H1 (cell line): Measurements from ENCODE around the gene AAGAB. TPM values are rescaled to one million over a fixed set of nuclear protein-coding genes. Genes with fewer than 3 reads are reported as not detected.

ENCODE experiments used
- CEBPB ChIP-seq: IDR thresholded peaks from 2 replicates; pipeline ENCODE4 v1.6.1; 2012; ENCODE audit warnings: low read depth, low read length
- CHD1 ChIP-seq: IDR thresholded peaks from 2 replicates; pipeline ENCODE4 v1.6.1; 2012; ENCODE audit warnings: low read depth, low read length, improper control_type of control experiment
- GABPA ChIP-seq: IDR thresholded peaks from 2 replicates; pipeline ENCODE4 v1.6.1; 2011; ENCODE audit warnings: mild to moderate bottlenecking, low read length, moderate library complexity, borderline replicate concordance; ENCODE audit not compliant: insufficient read depth
- JUN ChIP-seq: IDR thresholded peaks from 2 replicates; pipeline ENCODE4 v1.6.1; 2011; ENCODE audit warnings: low read depth, mild to moderate bottlenecking, improper control_type of control experiment, low read length
- MAFK ChIP-seq: IDR thresholded peaks from 2 replicates; pipeline ENCODE4 v1.6.1; 2012; ENCODE audit warnings: low read depth, mild to moderate bottlenecking, improper control_type of control experiment, low read length
- NRF1 ChIP-seq: IDR thresholded peaks from 2 replicates; pipeline ENCODE4 v1.6.1; 2011; ENCODE audit warnings: mild to moderate bottlenecking, low read depth, low read length, improper control_type of control experiment
- PHF8 ChIP-seq: fragments of 200-600 bp; sonication (generic); conservative IDR thresholded peaks from 2 replicates; pipeline ENCODE4 v1.7.1; 2012; ENCODE audit warnings: low read depth, mild to moderate bottlenecking, inconsistent platforms, low read length, moderate library complexity
- SIN3A ChIP-seq, 2 experiments: IDR thresholded peaks in 1 of 2; conservative IDR thresholded peaks in 1 of 2; 2 replicates each; pipeline ENCODE4 v1.6.1; 2011 to 2012; ENCODE audit warnings: low read length in 2 of 2, improper control_type of control experiment in 1 of 2, low read depth in 1 of 2, mild to moderate bottlenecking in 1 of 2
- SIX5 ChIP-seq: IDR thresholded peaks from 2 replicates; pipeline ENCODE4 v1.6.1; 2011; ENCODE audit warnings: mild to moderate bottlenecking, low read depth, low read length
- SP1 ChIP-seq: IDR thresholded peaks from 2 replicates; pipeline ENCODE4 v1.6.1; 2011; ENCODE audit warnings: low read depth, low read length
- polyA plus RNA-seq, 7 experiments: library from polyadenylated mRNA; depleted of rRNA in 3 of 7; stranded (reverse) in 5 of 7; unstranded in 2 of 7; fragments of >200 nt in 5 of 7; fragments of 200-250 nt in 2 of 7; gene quantifications; 1 replicate in 5 of 7; 2 replicates in 1 of 7; 4 replicates in 1 of 7; pipeline versions ENCODE4 v1.2.1 to v1.2.3, GENCODE V29; 2011 to 2013; ENCODE audit warnings: missing spikeins in 2 of 7, mixed read lengths in 2 of 7
- total RNA-seq: library from RNA; stranded (reverse); fragmentation: NEBNext Ultra II Directional; extraction: Animal tissue kit (Norgen Biotek cat#: 25700); gene quantifications from 2 replicates; pipeline ENCODE4 v1.2.1, GENCODE V29; 2021
- TF ChIP-seq, protein P1 (sequence below): fragments of 300-600 bp; sonication (generic); IDR thresholded peaks from 2 replicates; pipeline ENCODE4 v1.7.1; 2012; ENCODE audit warnings: low read length, moderate library complexity, mild to moderate bottlenecking, inconsistent platforms; ENCODE audit not compliant: insufficient replicate concordance

The AAGAB gene
- total and polyA plus RNA-seq, 2 of the 8 experiments (the other 6 are each of a cell fraction or from before 2014, with no cell fraction given): 20.1 to 45.9 TPM

DNA sequence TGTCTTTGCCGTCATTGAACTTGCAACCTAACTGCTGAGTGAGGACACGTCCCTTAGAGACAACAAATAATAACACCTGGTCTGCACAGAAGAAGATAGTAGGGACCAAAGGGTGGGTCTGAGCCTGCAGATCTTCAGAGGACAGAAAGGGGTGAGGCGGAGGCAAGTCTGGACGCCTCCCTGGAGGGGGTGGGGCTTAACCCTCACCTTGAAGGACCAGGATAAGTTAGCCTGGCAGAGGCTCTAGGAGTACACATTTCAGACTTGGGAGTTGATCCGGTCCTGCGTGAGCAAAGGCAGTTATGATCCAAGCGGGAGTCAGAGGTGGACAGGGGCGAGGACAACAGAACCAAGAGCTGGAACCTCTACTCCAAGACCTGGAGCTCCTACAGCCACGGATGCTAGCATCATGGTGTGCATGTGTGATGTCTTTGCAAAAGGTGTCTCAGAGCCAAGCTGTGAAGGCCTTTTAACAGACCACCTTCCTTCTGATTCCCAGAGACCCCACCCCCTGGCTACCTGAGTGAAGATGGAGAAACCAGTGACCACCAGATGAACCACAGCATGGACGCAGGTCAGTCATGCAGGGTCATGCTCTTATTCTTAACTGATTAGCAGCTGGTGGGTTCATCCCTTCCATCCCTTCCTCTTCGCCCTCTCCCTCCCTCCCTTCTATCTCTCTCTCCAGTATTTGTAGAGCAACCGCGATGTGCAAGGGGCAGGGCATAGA lies 88.0 kb downstream of the AAGAB start (continued):
- TF ChIP-seq, protein P1, sequence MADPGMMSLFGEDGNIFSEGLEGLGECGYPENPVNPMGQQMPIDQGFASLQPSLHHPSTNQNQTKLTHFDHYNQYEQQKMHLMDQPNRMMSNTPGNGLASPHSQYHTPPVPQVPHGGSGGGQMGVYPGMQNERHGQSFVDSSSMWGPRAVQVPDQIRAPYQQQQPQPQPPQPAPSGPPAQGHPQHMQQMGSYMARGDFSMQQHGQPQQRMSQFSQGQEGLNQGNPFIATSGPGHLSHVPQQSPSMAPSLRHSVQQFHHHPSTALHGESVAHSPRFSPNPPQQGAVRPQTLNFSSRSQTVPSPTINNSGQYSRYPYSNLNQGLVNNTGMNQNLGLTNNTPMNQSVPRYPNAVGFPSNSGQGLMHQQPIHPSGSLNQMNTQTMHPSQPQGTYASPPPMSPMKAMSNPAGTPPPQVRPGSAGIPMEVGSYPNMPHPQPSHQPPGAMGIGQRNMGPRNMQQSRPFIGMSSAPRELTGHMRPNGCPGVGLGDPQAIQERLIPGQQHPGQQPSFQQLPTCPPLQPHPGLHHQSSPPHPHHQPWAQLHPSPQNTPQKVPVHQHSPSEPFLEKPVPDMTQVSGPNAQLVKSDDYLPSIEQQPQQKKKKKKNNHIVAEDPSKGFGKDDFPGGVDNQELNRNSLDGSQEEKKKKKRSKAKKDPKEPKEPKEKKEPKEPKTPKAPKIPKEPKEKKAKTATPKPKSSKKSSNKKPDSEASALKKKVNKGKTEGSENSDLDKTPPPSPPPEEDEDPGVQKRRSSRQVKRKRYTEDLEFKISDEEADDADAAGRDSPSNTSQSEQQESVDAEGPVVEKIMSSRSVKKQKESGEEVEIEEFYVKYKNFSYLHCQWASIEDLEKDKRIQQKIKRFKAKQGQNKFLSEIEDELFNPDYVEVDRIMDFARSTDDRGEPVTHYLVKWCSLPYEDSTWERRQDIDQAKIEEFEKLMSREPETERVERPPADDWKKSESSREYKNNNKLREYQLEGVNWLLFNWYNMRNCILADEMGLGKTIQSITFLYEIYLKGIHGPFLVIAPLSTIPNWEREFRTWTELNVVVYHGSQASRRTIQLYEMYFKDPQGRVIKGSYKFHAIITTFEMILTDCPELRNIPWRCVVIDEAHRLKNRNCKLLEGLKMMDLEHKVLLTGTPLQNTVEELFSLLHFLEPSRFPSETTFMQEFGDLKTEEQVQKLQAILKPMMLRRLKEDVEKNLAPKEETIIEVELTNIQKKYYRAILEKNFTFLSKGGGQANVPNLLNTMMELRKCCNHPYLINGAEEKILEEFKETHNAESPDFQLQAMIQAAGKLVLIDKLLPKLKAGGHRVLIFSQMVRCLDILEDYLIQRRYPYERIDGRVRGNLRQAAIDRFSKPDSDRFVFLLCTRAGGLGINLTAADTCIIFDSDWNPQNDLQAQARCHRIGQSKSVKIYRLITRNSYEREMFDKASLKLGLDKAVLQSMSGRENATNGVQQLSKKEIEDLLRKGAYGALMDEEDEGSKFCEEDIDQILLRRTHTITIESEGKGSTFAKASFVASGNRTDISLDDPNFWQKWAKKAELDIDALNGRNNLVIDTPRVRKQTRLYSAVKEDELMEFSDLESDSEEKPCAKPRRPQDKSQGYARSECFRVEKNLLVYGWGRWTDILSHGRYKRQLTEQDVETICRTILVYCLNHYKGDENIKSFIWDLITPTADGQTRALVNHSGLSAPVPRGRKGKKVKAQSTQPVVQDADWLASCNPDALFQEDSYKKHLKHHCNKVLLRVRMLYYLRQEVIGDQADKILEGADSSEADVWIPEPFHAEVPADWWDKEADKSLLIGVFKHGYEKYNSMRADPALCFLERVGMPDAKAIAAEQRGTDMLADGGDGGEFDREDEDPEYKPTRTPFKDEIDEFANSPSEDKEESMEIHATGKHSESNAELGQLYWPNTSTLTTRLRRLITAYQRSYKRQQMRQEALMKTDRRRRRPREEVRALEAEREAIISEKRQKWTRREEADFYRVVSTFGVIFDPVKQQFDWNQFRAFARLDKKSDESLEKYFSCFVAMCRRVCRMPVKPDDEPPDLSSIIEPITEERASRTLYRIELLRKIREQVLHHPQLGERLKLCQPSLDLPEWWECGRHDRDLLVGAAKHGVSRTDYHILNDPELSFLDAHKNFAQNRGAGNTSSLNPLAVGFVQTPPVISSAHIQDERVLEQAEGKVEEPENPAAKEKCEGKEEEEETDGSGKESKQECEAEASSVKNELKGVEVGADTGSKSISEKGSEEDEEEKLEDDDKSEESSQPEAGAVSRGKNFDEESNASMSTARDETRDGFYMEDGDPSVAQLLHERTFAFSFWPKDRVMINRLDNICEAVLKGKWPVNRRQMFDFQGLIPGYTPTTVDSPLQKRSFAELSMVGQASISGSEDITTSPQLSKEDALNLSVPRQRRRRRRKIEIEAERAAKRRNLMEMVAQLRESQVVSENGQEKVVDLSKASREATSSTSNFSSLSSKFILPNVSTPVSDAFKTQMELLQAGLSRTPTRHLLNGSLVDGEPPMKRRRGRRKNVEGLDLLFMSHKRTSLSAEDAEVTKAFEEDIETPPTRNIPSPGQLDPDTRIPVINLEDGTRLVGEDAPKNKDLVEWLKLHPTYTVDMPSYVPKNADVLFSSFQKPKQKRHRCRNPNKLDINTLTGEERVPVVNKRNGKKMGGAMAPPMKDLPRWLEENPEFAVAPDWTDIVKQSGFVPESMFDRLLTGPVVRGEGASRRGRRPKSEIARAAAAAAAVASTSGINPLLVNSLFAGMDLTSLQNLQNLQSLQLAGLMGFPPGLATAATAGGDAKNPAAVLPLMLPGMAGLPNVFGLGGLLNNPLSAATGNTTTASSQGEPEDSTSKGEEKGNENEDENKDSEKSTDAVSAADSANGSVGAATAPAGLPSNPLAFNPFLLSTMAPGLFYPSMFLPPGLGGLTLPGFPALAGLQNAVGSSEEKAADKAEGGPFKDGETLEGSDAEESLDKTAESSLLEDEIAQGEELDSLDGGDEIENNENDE: no peak
- no peak for TF ChIP-seq CHD1
- TF ChIP-seq CEBPB: no peak
- TF ChIP-seq NRF1: no peak
- TF ChIP-seq SP1: no peak
- no peak for TF ChIP-seq SIN3A (conservative IDR thresholded peaks at IDR 0.05 in 1 of 2, IDR thresholded peaks at IDR 0.05 in 1 of 2; ENCODE audit: low read depth in 1 of 2, low read length in 2 of 2)
- no peak for TF ChIP-seq GABPA
- no peak for TF ChIP-seq MAFK
- TF ChIP-seq PHF8: no peak
- TF ChIP-seq JUN: no peak
- no peak for TF ChIP-seq SIX5
